MM.1S (cell line): Measurements from ENCODE around the gene NUP98.
"Not testable (repeated sequence)": the region's sequence is repeated elsewhere in the genome, so short reads cannot be mapped to it uniquely, and the experiment has no call there.

Source experiments
- DNase-seq: peaks from one replicate; pipeline ENCODE4 v3.0.0-alpha.2; 2015
- H2AFZ ChIP-seq: fragments of 300-600 bp; sonication (generic); 2 replicates; pipeline ENCODE4 v1.6.0; 2016; ENCODE audit warnings: antibody characterized with exemption, low read length
- H3F3A ChIP-seq: fragments of 300-600 bp; sonication (generic); 2 replicates; pipeline ENCODE4 v1.6.1; 2016; ENCODE audit warnings: mild to moderate bottlenecking, antibody characterized with exemption, low read length, moderate library complexity, mixed read lengths; ENCODE audit not compliant: insufficient read depth
- H3K27ac ChIP-seq: fragments of 300-600 bp; sonication (generic); 2 replicates; pipeline ENCODE4 v1.5.1; 2016; ENCODE audit warnings: mild to moderate bottlenecking, low read length
- H3K27me3 ChIP-seq: fragments of 300-600 bp; sonication (generic); replicated peaks from 2 replicates; pipeline ENCODE4 v1.6.0; 2016; ENCODE audit warnings: low read length; ENCODE audit not compliant: insufficient read depth
- H3K36me3 ChIP-seq: fragments of 300-600 bp; sonication (generic); replicated peaks from 2 replicates; pipeline ENCODE4 v1.6.1; 2016; ENCODE audit warnings: mild to moderate bottlenecking, low read length, mixed read lengths; ENCODE audit not compliant: insufficient read depth
- H3K4me1 ChIP-seq: fragments of 300-600 bp; sonication (generic); 2 replicates; pipeline ENCODE4 v1.6.1; 2016; ENCODE audit warnings: low read length, mixed read lengths
- H3K4me2 ChIP-seq: fragments of 300-600 bp; sonication (generic); 2 replicates; pipeline ENCODE4 v1.6.0; 2016; ENCODE audit warnings: low read depth, low read length
- H3K4me3 ChIP-seq: fragments of 300-600 bp; sonication (generic); 2 replicates; pipeline ENCODE4 v1.5.1; 2016; ENCODE audit warnings: low read length, mixed read lengths
- H3K79me2 ChIP-seq: fragments of 300-600 bp; sonication (generic); 2 replicates; pipeline ENCODE4 v1.6.1; 2016; ENCODE audit warnings: mixed run types, low read length, mixed read lengths
- H3K9ac ChIP-seq: fragments of 300-600 bp; sonication (generic); 2 replicates; pipeline ENCODE4 v1.6.1; 2016; ENCODE audit warnings: low read length, mixed read lengths
- H3K9me2 ChIP-seq: fragments of 300-600 bp; sonication (generic); replicated peaks from 2 replicates; pipeline ENCODE4 v1.6.1; 2016; ENCODE audit warnings: mild to moderate bottlenecking, low read length, mixed read lengths; ENCODE audit not compliant: insufficient read depth
- H3K9me3 ChIP-seq: fragments of 300-600 bp; sonication (generic); replicated peaks from 2 replicates; pipeline ENCODE4 v1.6.1; 2016; ENCODE audit warnings: mild to moderate bottlenecking, low read length, mixed read lengths; ENCODE audit not compliant: insufficient read depth
- H4K20me1 ChIP-seq: fragments of 300-600 bp; sonication (generic); 2 replicates; pipeline ENCODE4 v1.6.1; 2016; ENCODE audit warnings: mild to moderate bottlenecking, low read length, moderate library complexity, mixed read lengths; ENCODE audit not compliant: insufficient read depth
- CTCF ChIP-seq: fragments of 300-600 bp; sonication (generic); IDR thresholded peaks from 2 replicates; pipeline ENCODE4 v1.5.1; 2016; ENCODE audit warnings: antibody characterized with exemption, low read length, mixed read lengths
- EZH2 ChIP-seq: fragments of 300-600 bp; sonication (generic); optimal IDR thresholded peaks from 2 replicates; pipeline ENCODE3; 2017; ENCODE audit warnings: low read depth, mild to moderate bottlenecking, antibody characterized with exemption, low read length, mixed read lengths
- EZH2phosphoT487 ChIP-seq: fragments of 300-600 bp; sonication (generic); IDR thresholded peaks from 2 replicates; pipeline ENCODE4 v1.6.1; 2018; ENCODE audit warnings: antibody characterized with exemption, low read length

Gene NUP98

GRCh38 chr11:3796346-3796745 is 1.0 kb downstream of the NUP98 start:
- H3K27me3 ChIP-seq: no peaks in the 10 kb centered on the region
- H3K9me2 ChIP-seq: no peaks in the 10 kb centered on the region
- TF ChIP-seq EZH2: no peak
- TF ChIP-seq CTCF: no peak
- TF ChIP-seq EZH2phosphoT487: no peak
- H3K4me2 ChIP-seq: peak overlapping the region; percentile 98
- DNase-seq: no peak
- H3K27ac ChIP-seq: no peak overlapping the region; the same call in 1 of the 2 replicates
- H3F3A ChIP-seq: peaks cover 3% of the 10 kb centered on the region; the same call in 1 of the 2 replicates
- peak overlapping the region; percentile 98 for H3K4me3 ChIP-seq
- H3K4me1 ChIP-seq: peaks cover 6% of the 10 kb centered on the region; the same call in 1 of the 2 replicates
- no peaks in the 10 kb centered on the region for H3K9me3 ChIP-seq
- peak overlapping the region; percentile 96 for H3K9ac ChIP-seq
- no peaks in the 10 kb centered on the region for H4K20me1 ChIP-seq
- peaks cover 64% of the 10 kb centered on the region for H3K79me2 ChIP-seq
- H3K36me3 ChIP-seq: no peaks in the 10 kb centered on the region
- no peak overlapping the region for H2AFZ ChIP-seq

GRCh38 chr11:3796002-3796311 is 1.4 kb downstream of the NUP98 start:
- Histone ChIP-seq H4K20me1 (no peaks in the 10 kb centered on the region), H3K27me3 (no peaks in the 10 kb centered on the region), H3K27ac (no peak overlapping the region), H2AFZ (no peak overlapping the region), H3K36me3 (no peaks in the 10 kb centered on the region), H3K4me3 (peak overlapping the region; percentile 98; the same call in 1 of the 2 replicates), H3K4me1 (peaks cover 6% of the 10 kb centered on the region; the same call in 1 of the 2 replicates), H3K9me3 (no peaks in the 10 kb centered on the region), H3K4me2 (peak overlapping the region; percentile 98), H3K79me2 (peaks cover 68% of the 10 kb centered on the region), H3K9me2 (no peaks in the 10 kb centered on the region), H3F3A (peaks cover 3% of the 10 kb centered on the region; the same call in 1 of the 2 replicates), H3K9ac (peak overlapping the region; percentile 96; the same call in 1 of the 2 replicates)
- no peak for TF ChIP-seq CTCF
- TF ChIP-seq EZH2phosphoT487: no peak
- no peak for TF ChIP-seq EZH2
- DNase-seq: no peak

- H3K27me3 ChIP-seq: no peaks in the 10 kb centered on the region
- no peaks in the 10 kb centered on the region for H3K36me3 ChIP-seq
- peaks cover 3% of the 10 kb centered on the region; the same call in 1 of the 2 replicates for H3F3A ChIP-seq
- H3K9ac ChIP-seq: no peak overlapping the region
- H3K4me2 ChIP-seq: peak overlapping the region; percentile 98; the same call in 1 of the 2 replicates
- peak overlapping the region; percentile 98; the same call in 1 of the 2 replicates for H3K4me3 ChIP-seq
- H3K79me2 ChIP-seq: peaks cover 74% of the 10 kb centered on the region
- H3K27ac ChIP-seq: no peak overlapping the region
- DNase-seq: no peak
- no peaks in the 10 kb centered on the region for H3K9me2 ChIP-seq
- TF ChIP-seq EZH2phosphoT487 (no peak), EZH2 (no peak), CTCF (no peak)
- H4K20me1 ChIP-seq: no peaks in the 10 kb centered on the region
- peaks cover 6% of the 10 kb centered on the region; the same call in 1 of the 2 replicates for H3K4me1 ChIP-seq
- no peaks in the 10 kb centered on the region for H3K9me3 ChIP-seq
- H2AFZ ChIP-seq: no peak overlapping the region
Measured at GRCh38 chr11:3795131-3796001, 2.0 kb downstream of the NUP98 start.

GRCh38 chr11:3794387-3794786 is 3.0 kb downstream of the NUP98 start:
- H2AFZ ChIP-seq, H3K9ac ChIP-seq, H4K20me1 ChIP-seq, H3F3A ChIP-seq, H3K4me3 ChIP-seq, DNase-seq, H3K9me2 ChIP-seq, H3K27me3 ChIP-seq, H3K36me3 ChIP-seq, H3K9me3 ChIP-seq, H3K4me2 ChIP-seq, H3K27ac ChIP-seq, H3K4me1 ChIP-seq: not testable (repeated sequence)
- H3K79me2 ChIP-seq: peaks cover 84% of the 10 kb centered on the region
